BLaER1 treated with 17β-estradiol and CSF1 and Interleukin-3, amounts not matched to agents 10 nM and 100 nM (cell line): ENCODE data around the gene CDH4.

Source experiments
- H3K27ac ChIP-seq, 11 experiments: shearing (Covaris generic); formaldehyde crosslinking; 2 replicates each; pipeline ENCODE4 v1.8.1; 2022
- H3K27me3 ChIP-seq, 11 experiments: shearing (Covaris generic); formaldehyde crosslinking; 2 replicates each; pipeline ENCODE4 v1.8.1; 2022
- H3K36me3 ChIP-seq, 11 experiments: shearing (Covaris generic); formaldehyde crosslinking; 2 replicates each; pipeline ENCODE4 v1.8.1; 2022
- H3K4me1 ChIP-seq, 10 experiments: shearing (Covaris generic); formaldehyde crosslinking; 2 replicates each; pipeline ENCODE4 v1.8.1; 2022
- H3K4me2 ChIP-seq, 11 experiments: shearing (Covaris generic); formaldehyde crosslinking; 2 replicates each; pipeline ENCODE4 v1.8.1; 2022
- H3K4me3 ChIP-seq, 10 experiments: shearing (Covaris generic); formaldehyde crosslinking; 2 replicates each; pipeline ENCODE4 v1.8.1; 2022
- H3K9ac ChIP-seq, 11 experiments: shearing (Covaris generic); formaldehyde crosslinking; 2 replicates each; pipeline ENCODE4 v1.8.1; 2022
- H3K9me3 ChIP-seq, 11 experiments: shearing (Covaris generic); formaldehyde crosslinking; replicated peaks in 1 of 11; 2 replicates each; pipeline ENCODE4 v1.8.1; 2022
- H4K20me1 ChIP-seq, 11 experiments: shearing (Covaris generic); formaldehyde crosslinking; 2 replicates each; pipeline ENCODE4 v1.8.1; 2022
- Cebpa-rat ChIP-seq, 11 experiments: shearing (Covaris generic); IDR thresholded peaks; 2 replicates each; pipeline ENCODE4 v1.8.1; 2022

CDH4 gene

GRCh38 chr20:61312925-61313324 is 60.9 kb downstream of the CDH4 start:
- Histone ChIP-seq H3K4me2 (no peak overlapping the region), H3K4me1 (peaks cover 0 to 6% (median 0%) of the 10 kb centered on the region in 10 experiments; a peak in 1 of 20 replicates), H3K36me3 (no peaks in the 10 kb centered on the region), H3K4me3 (no peak overlapping the region), H4K20me1 (0 out of 22 replicates have a peak, but pooled peaks cover 0 to 8% (median 0%) of the 10 kb centered on the region in 11 experiments), H3K27ac (no peak overlapping the region), H3K9me3 (no peaks in the 10 kb centered on the region), H3K27me3 (no peaks in the 10 kb centered on the region), H3K9ac (no peak overlapping the region)
- no peak for TF ChIP-seq Cebpa-rat (IDR thresholded peaks at IDR 0.05)

GRCh38 chr20:61313396-61313795 is 61.3 kb downstream of the CDH4 start:
- Histone ChIP-seq H3K9me3 (no peaks in the 10 kb centered on the region), H3K27me3 (no peaks in the 10 kb centered on the region), H4K20me1 (0 out of 22 replicates have a peak, but pooled peaks cover 0 to 8% (median 0%) of the 10 kb centered on the region in 11 experiments), H3K4me1 (0 out of 20 replicates have a peak, but pooled peaks cover 0 to 1% (median 0%) of the 10 kb centered on the region in 10 experiments), H3K27ac (no peak overlapping the region), H3K4me3 (no peak overlapping the region), H3K36me3 (no peaks in the 10 kb centered on the region), H3K9ac (no peak overlapping the region), H3K4me2 (no peak overlapping the region)
- no peak for TF ChIP-seq Cebpa-rat (IDR thresholded peaks at IDR 0.05)

- no peak overlapping the region for H3K27ac ChIP-seq
- H3K4me1 ChIP-seq = no peaks in the 10 kb centered on the region
- no peaks in the 10 kb centered on the region for H3K9me3 ChIP-seq
- H3K4me2 ChIP-seq = no peak overlapping the region
- no peaks in the 10 kb centered on the region for H3K27me3 ChIP-seq
- TF ChIP-seq Cebpa-rat (IDR thresholded peaks at IDR 0.05) = no peak
- H3K9ac ChIP-seq = no peak overlapping the region
- H3K4me3 ChIP-seq = no peak overlapping the region
- H4K20me1 ChIP-seq = 0 out of 22 replicates have a peak, but pooled peaks cover 0 to 8% (median 0%) of the 10 kb centered on the region in 11 experiments
- no peaks in the 10 kb centered on the region for H3K36me3 ChIP-seq
These were observed 62.4 kb downstream of the CDH4 start for GRCh38 chr20:61314326-61315010.

- no peak for TF ChIP-seq Cebpa-rat (IDR thresholded peaks at IDR 0.05)
These were observed 63.3 kb downstream of the CDH4 start for GRCh38 chr20:61315319-61315718.

GRCh38 chr20:61316346-61316745 is 64.3 kb downstream of the CDH4 start:
- no peaks in the 10 kb centered on the region for H3K36me3 ChIP-seq
- no peaks in the 10 kb centered on the region for H3K9me3 ChIP-seq
- no peaks in the 10 kb centered on the region for H3K27me3 ChIP-seq
- no peak overlapping the region for H3K9ac ChIP-seq
- H3K4me1 ChIP-seq = peaks cover 0 to 17% (median 12%) of the 10 kb centered on the region in 10 experiments; a peak in 14 of 20 replicates
- H3K27ac ChIP-seq = no peak overlapping the region
- H3K4me2 ChIP-seq = no peak overlapping the region
- no peak for TF ChIP-seq Cebpa-rat (IDR thresholded peaks at IDR 0.05)
- H4K20me1 ChIP-seq = 0 out of 22 replicates have a peak, but pooled peaks cover 0 to 8% (median 0%) of the 10 kb centered on the region in 11 experiments
- H3K4me3 ChIP-seq = no peak overlapping the region

More at GRCh38 chr20:61315319-61315718, 63.3 kb downstream of the CDH4 start:
- Histone ChIP-seq H3K9ac (no peak overlapping the region), H3K4me3 (no peak overlapping the region), H4K20me1 (0 out of 22 replicates have a peak, but pooled peaks cover 0 to 8% (median 0%) of the 10 kb centered on the region in 11 experiments), H3K36me3 (no peaks in the 10 kb centered on the region), H3K4me1 (peaks cover 0 to 7% (median 4%) of the 10 kb centered on the region in 10 experiments; a peak in 12 of 20 replicates), H3K4me2 (no peak overlapping the region), H3K27ac (no peak overlapping the region), H3K9me3 (no peaks in the 10 kb centered on the region), H3K27me3 (no peaks in the 10 kb centered on the region)

GRCh38 chr20:61317966-61318530 is 66.0 kb downstream of the CDH4 start:
- Histone ChIP-seq H3K27ac (no peak overlapping the region), H4K20me1 (0 out of 22 replicates have a peak, but pooled peaks cover 0 to 7% (median 0%) of the 10 kb centered on the region in 11 experiments), H3K4me1 (peaks cover 0 to 17% (median 12%) of the 10 kb centered on the region in 10 experiments; a peak in 14 of 20 replicates), H3K36me3 (no peaks in the 10 kb centered on the region), H3K4me2 (no peak overlapping the region), H3K27me3 (no peaks in the 10 kb centered on the region), H3K9me3 (no peaks in the 10 kb centered on the region), H3K4me3 (no peak overlapping the region), H3K9ac (no peak overlapping the region)
- no peak for TF ChIP-seq Cebpa-rat (IDR thresholded peaks at IDR 0.05)

- Histone ChIP-seq H3K4me2 (peak overlapping the region in 8 of 11 experiments; percentile 28 to 53 (median 44); a peak in 14 of 22 replicates), H4K20me1 (0 out of 22 replicates have a peak, but pooled peaks cover 0 to 7% (median 0%) of the 10 kb centered on the region in 11 experiments), H3K27me3 (no peaks in the 10 kb centered on the region), H3K27ac (no peak overlapping the region), H3K4me1 (peaks cover 0 to 21% (median 12%) of the 10 kb centered on the region in 10 experiments; a peak in 14 of 20 replicates), H3K9me3 (no peaks in the 10 kb centered on the region), H3K36me3 (no peaks in the 10 kb centered on the region), H3K9ac (no peak overlapping the region), H3K4me3 (no peak overlapping the region)
- no peak for TF ChIP-seq Cebpa-rat (IDR thresholded peaks at IDR 0.05)
These were observed 68.8 kb downstream of the CDH4 start for GRCh38 chr20:61320691-61321425.

- Histone ChIP-seq H3K27ac (no peak overlapping the region), H3K9ac (no peak overlapping the region), H3K27me3 (no peaks in the 10 kb centered on the region), H3K9me3 (no peaks in the 10 kb centered on the region), H3K4me2 (no peak overlapping the region; a peak in 2 of 22 replicates), H3K4me1 (peaks cover 0 to 21% (median 12%) of the 10 kb centered on the region in 10 experiments; a peak in 14 of 20 replicates), H4K20me1 (0 out of 22 replicates have a peak, but pooled peaks cover 0 to 7% (median 0%) of the 10 kb centered on the region in 11 experiments), H3K36me3 (no peaks in the 10 kb centered on the region), H3K4me3 (no peak overlapping the region)
- no peak for TF ChIP-seq Cebpa-rat (IDR thresholded peaks at IDR 0.05)
These were observed 69.4 kb downstream of the CDH4 start for GRCh38 chr20:61321481-61321880.
